ENCODE data around the gene DCAF11. TPM values are rescaled to one million over a fixed set of nuclear protein-coding genes. Genes with fewer than 3 reads are reported as not detected.

DCAF11 gene
- total and polyA plus RNA-seq, 2 of the 13 experiments (the other 11 are each of a cell fraction or from before 2014, with no cell fraction given): 150 to 257 TPM

- TF ChIP-seq SRSF9 (IDR thresholded peaks at IDR 0.05; ENCODE audit: borderline replicate concordance, insufficient read depth, low read depth, low read length, poor library complexity, severe bottlenecking) (no peak), FOXM1 (CRISPR knock-in tag; IDR thresholded peaks at IDR 0.05) (peak; percentile 75; the same call in 1 of the 2 replicates), GATA4 (IDR thresholded peaks at IDR 0.05; ENCODE audit: borderline replicate concordance, low read depth) (peak; percentile 96), THYN1 (CRISPR knock-in tag; IDR thresholded peaks at IDR 0.05; ENCODE audit: borderline replicate concordance, low read depth) (0 out of 2 replicates have a peak, but pooled peaks have one; percentile 81), ZHX1 (CRISPR knock-in tag; IDR thresholded peaks at IDR 0.05; ENCODE audit: low read depth) (peak; percentile 99), CREB1 (IDR thresholded peaks at IDR 0.05) (peak; percentile 99), CREB1 (CRISPR knock-in tag; IDR thresholded peaks at IDR 0.05) (no peak), JUND (CRISPR knock-in tag; IDR thresholded peaks at IDR 0.05) (peak; percentile 37; the same call in 1 of the 2 replicates), ZBTB42 (CRISPR knock-in tag; IDR thresholded peaks at IDR 0.05) (no peak), HNF1A (IDR thresholded peaks at IDR 0.05; ENCODE audit: low read depth) (peak; percentile 56; the same call in 1 of the 2 replicates), HNF1A (CRISPR knock-in tag; IDR thresholded peaks at IDR 0.05; ENCODE audit: borderline replicate concordance) (peak; percentile 92), FOXP1 (IDR thresholded peaks at IDR 0.05) (no peak; the same call in 1 of the 2 replicates), FOXP1 (CRISPR knock-in tag; IDR thresholded peaks at IDR 0.05) (peak; percentile 5; the same call in 1 of the 2 replicates), ZNF253 (CRISPR knock-in tag; IDR thresholded peaks at IDR 0.05; ENCODE audit: borderline replicate concordance) (no peak), ZFP36 (IDR thresholded peaks at IDR 0.05; ENCODE audit: borderline replicate concordance, low read depth, low read length, partially characterized antibody) (no peak), BRCA1 (CRISPR knock-in tag; IDR thresholded peaks at IDR 0.05) (peak; percentile 74; the same call in 1 of the 2 replicates), NFRKB (IDR thresholded peaks at IDR 0.05) (no peak), KMT2B (CRISPR knock-in tag; IDR thresholded peaks at IDR 0.05) (peak; percentile 96), ZNF138 (CRISPR knock-in tag; IDR thresholded peaks at IDR 0.05; ENCODE audit: low read depth) (peak; percentile 90), SIN3B (IDR thresholded peaks at IDR 0.05; ENCODE audit: low read length) (peak; percentile 31)
Measured at GRCh38 chr14:24114532-24115421, at the start of gene DCAF11, which contains the start of gene NRL (continued).
